Measurements from ENCODE around the gene FBXL19. TPM values are rescaled to one million over a fixed set of nuclear protein-coding genes. Genes with fewer than 3 reads are reported as not detected.

Gene FBXL19
- total RNA-seq, 1 donor from 2014 or later = 26.6 TPM

- intact Hi-C loops (cut with micrococcal nuclease) = loop anchor here (5.0 kb wide), 1 partner anchor 48 kb away; no protein-coding TSS in a partner anchor
Measured at GRCh38 chr16:30894540-30895368, 28.6 kb upstream of the FBXL19 start.

- intact Hi-C loops (cut with micrococcal nuclease) = no loop called here
Measured at GRCh38 chr16:30895627-30896260, 27.6 kb upstream of the FBXL19 start.

GRCh38 chr16:30896261-30896888 lies 27.0 kb upstream of the FBXL19 start, which contains the start of gene CTF1:
Gene CTF1 (plus strand): TSS chr16:30896614. CDS start chr16:30896644, 30 bp downstream.
- intact Hi-C loops (cut with micrococcal nuclease) = no loop called here

- intact Hi-C loops (cut with micrococcal nuclease) = loop anchor here (1.0 kb wide), 1 partner anchor 25 kb away; no protein-coding TSS in a partner anchor
Measured at GRCh38 chr16:30896889-30897733, 26.3 kb upstream of the FBXL19 start.

- intact Hi-C loops (cut with micrococcal nuclease) = loop anchor here (5.0 kb wide), 1 partner anchor 137 kb away; the partner anchor contains the start of genes CFAP119 and RNF40
Measured at GRCh38 chr16:30899794-30900193, 23.6 kb upstream of the FBXL19 start.

- intact Hi-C loops (cut with micrococcal nuclease) = loop anchor here (5.0 kb wide), 1 partner anchor 138 kb away; the partner anchor contains the start of genes CFAP119 and RNF40
Measured at GRCh38 chr16:30900588-30900987, 22.8 kb upstream of the FBXL19 start.

GRCh38 chr16:30901201-30902028 lies 22.0 kb upstream of the FBXL19 start:
- intact Hi-C loops (cut with micrococcal nuclease) = loop anchor here (1.0 to 5.0 kb wide), 4 partner anchors 21 to 139 kb away; partner anchors contain the start of genes CFAP119 and RNF40

GRCh38 chr16:30902029-30902972 lies 21.1 kb upstream of the FBXL19 start:
- intact Hi-C loops (cut with micrococcal nuclease) = loop anchor here (1.0 to 5.0 kb wide), 3 partner anchors 20 to 140 kb away; partner anchors contain the start of genes CFAP119 and RNF40

- intact Hi-C loops (cut with micrococcal nuclease) = loop anchor here (5.0 kb wide), 1 partner anchor 141 kb away; the partner anchor contains the start of genes CFAP119 and RNF40
Measured at GRCh38 chr16:30903002-30903401, 20.4 kb upstream of the FBXL19 start.

GRCh38 chr16:30903596-30903995 lies 19.8 kb upstream of the FBXL19 start:
- intact Hi-C loops (cut with micrococcal nuclease) = loop anchor here (5.0 kb wide), 1 partner anchor 141 kb away; the partner anchor contains the start of genes CFAP119 and RNF40

GRCh38 chr16:30904114-30904780 lies 19.1 kb upstream of the FBXL19 start:
- intact Hi-C loops (cut with micrococcal nuclease) = loop anchor here (5.0 kb wide), 1 partner anchor 142 kb away; the partner anchor contains the start of genes CFAP119 and RNF40

- intact Hi-C loops (cut with micrococcal nuclease) = no loop called here
Measured at GRCh38 chr16:30907064-30907463, 16.3 kb upstream of the FBXL19 start.

- intact Hi-C loops (cut with micrococcal nuclease) = no loop called here
Measured at GRCh38 chr16:30910427-30911029, 12.8 kb upstream of the FBXL19 start.

- intact Hi-C loops (cut with micrococcal nuclease) = no loop called here
Measured at GRCh38 chr16:30912794-30913412, 10.5 kb upstream of the FBXL19 start.

GRCh38 chr16:30914830-30915229 lies 8.5 kb upstream of the FBXL19 start:
- intact Hi-C loops (cut with micrococcal nuclease) = no loop called here

GRCh38 chr16:30918614-30919013 lies 4.8 kb upstream of the FBXL19 start:
- intact Hi-C loops (cut with micrococcal nuclease) = no loop called here

- intact Hi-C loops (cut with micrococcal nuclease) = loop anchor here (5.0 kb wide), 2 partner anchors 144 to 349 kb away; partner anchors contain the start of gene ZNF688
Measured at GRCh38 chr16:30920891-30921290, 2.5 kb upstream of the FBXL19 start.

Data from T-helper 2 cell treated with Interferon-gamma antibody and Interleukin-4, amounts not matched to agents 100 ng/mL and 5 ng/mL, for 36 hours (primary cell).